OCI-LY1 (cell line): ENCODE results near the gene BAG2.

Experiments
- EZH2 ChIP-seq: fragments of 200-600 bp; sonication (generic), shearing (Covaris generic); IDR thresholded peaks from 2 replicates; pipeline ENCODE4 v1.8.0; 2017; ENCODE audit warnings: borderline replicate concordance, mixed run types, mild to moderate bottlenecking, antibody characterized with exemption, low read length, moderate library complexity, mixed read lengths
- TF ChIP-seq, protein P1 (sequence below): fragments of 200-600 bp; sonication (generic), shearing (Covaris generic); IDR thresholded peaks from 2 replicates; pipeline ENCODE4 v1.5.1; 2017; ENCODE audit warnings: mild to moderate bottlenecking, antibody characterized with exemption, low read length, moderate library complexity, mixed read lengths

DNA sequence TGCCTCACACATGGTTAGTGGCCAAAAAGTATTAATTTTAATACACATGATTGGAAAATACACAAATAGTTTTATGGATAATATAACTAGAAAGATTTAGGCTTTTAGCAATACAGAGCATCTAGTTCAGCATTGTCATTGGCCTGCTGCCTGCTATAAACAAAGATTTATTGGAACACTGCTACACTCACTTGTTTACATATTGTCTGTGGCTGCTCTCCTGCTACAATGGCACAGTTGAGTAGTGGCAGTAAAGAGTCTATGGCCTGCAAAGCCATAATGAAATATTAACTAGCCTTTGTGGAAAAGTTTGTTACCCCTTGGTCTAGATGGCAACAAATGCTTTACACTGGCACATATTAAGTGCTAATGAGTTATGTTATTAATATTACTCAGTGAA is 44.4 kb upstream of the BAG2 start:
- TF ChIP-seq, protein P1, sequence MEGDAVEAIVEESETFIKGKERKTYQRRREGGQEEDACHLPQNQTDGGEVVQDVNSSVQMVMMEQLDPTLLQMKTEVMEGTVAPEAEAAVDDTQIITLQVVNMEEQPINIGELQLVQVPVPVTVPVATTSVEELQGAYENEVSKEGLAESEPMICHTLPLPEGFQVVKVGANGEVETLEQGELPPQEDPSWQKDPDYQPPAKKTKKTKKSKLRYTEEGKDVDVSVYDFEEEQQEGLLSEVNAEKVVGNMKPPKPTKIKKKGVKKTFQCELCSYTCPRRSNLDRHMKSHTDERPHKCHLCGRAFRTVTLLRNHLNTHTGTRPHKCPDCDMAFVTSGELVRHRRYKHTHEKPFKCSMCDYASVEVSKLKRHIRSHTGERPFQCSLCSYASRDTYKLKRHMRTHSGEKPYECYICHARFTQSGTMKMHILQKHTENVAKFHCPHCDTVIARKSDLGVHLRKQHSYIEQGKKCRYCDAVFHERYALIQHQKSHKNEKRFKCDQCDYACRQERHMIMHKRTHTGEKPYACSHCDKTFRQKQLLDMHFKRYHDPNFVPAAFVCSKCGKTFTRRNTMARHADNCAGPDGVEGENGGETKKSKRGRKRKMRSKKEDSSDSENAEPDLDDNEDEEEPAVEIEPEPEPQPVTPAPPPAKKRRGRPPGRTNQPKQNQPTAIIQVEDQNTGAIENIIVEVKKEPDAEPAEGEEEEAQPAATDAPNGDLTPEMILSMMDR, result no peak
- TF ChIP-seq EZH2, result no peak
